Measurements from ENCODE around the gene MGAM2. TPM values are rescaled to one million over a fixed set of nuclear protein-coding genes. Genes with fewer than 3 reads are reported as not detected.

The MGAM2 gene
- total and polyA plus RNA-seq, 5 experiments from 2014 or later: not detected

DNA sequence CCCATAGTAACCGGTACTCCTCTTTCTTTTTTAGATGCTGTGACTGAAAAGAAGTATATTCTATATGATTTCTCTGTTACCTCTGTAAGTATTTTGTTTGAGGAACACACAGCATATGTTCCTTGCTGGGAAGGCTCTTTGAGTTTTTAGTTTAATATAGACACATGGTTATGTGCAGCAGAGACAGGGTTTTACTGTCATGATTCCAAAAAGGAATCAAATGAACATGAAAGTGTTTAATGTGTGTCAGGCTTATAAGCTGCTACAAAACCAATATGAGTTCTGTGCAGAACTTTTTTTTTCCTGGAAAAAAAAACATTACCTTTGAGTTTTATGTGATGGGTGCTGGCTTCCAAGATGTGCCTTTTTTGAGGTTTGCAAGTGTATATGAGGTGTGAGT lies 50.4 kb downstream of the MGAM2 start:
- Mint-ChIP-seq H3K27ac (no peak overlapping the region), H3K9me3 (no peaks in the 10 kb centered on the region), H3K4me1 (no peaks in the 10 kb centered on the region), H3K36me3 (no peaks in the 10 kb centered on the region), H3K27me3 (peaks cover 0 to 25% (median 7%) of the 10 kb centered on the region in 5 donors), H3K4me3 (no peak overlapping the region)
- ATAC-seq (no peak), DNase-seq (no peak)
- POLR2A ChIA-PET: no interaction called here

GRCh38 chr7:142168746-142169145 lies 57.2 kb downstream of the MGAM2 start:
- no peak for ATAC-seq
- peaks cover 0 to 25% (median 4%) of the 10 kb centered on the region in 5 donors for H3K27me3 Mint-ChIP-seq
- no peaks in the 10 kb centered on the region for H3K4me1 Mint-ChIP-seq
- DNase-seq: no peak
- POLR2A ChIA-PET: no interaction called here
- no peaks in the 10 kb centered on the region for H3K9me3 Mint-ChIP-seq
- no peaks in the 10 kb centered on the region for H3K36me3 Mint-ChIP-seq
- H3K27ac Mint-ChIP-seq: no peak overlapping the region
- no peak overlapping the region for H3K4me3 Mint-ChIP-seq

- DNase-seq (no peak), ATAC-seq (no peak)
- no peaks in the 10 kb centered on the region for H3K4me1 Mint-ChIP-seq
- no peak overlapping the region for H3K4me3 Mint-ChIP-seq
- POLR2A ChIA-PET: no interaction called here
- H3K36me3 Mint-ChIP-seq: no peaks in the 10 kb centered on the region
- H3K27me3 Mint-ChIP-seq: peaks cover 0 to 2% (median 0%) of the 10 kb centered on the region in 5 donors
- peaks cover 0 to 5% (median 0%) of the 10 kb centered on the region in 9 donors for H3K9me3 Mint-ChIP-seq
- no peak overlapping the region for H3K27ac Mint-ChIP-seq
These were observed 61.4 kb downstream of the MGAM2 start for GRCh38 chr7:142172932-142173331.

DNA sequence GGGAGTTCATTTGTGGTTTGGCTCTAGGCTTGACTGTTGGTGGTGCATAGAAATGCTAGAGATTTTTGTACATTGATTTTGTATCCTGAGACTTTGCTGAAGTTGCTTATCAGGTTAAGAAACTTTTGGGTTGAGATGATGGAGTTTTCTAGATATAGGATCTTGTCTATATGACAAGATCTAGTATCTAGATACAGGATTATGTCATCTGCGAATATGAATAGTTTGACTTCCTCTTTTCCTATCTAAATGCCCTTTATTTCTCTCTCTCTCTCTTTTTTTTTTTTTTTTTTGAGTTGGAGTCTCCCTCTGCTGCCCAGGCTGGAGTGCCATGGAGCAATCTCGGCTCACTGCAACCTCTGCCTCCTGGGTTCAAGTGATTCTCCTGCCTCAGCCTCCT lies 62.9 kb downstream of the MGAM2 start:
- H3K9me3 Mint-ChIP-seq: peaks cover 0 to 5% (median 0%) of the 10 kb centered on the region in 9 donors
- no peaks in the 10 kb centered on the region for H3K36me3 Mint-ChIP-seq
- peaks cover 0 to 2% (median 0%) of the 10 kb centered on the region in 5 donors for H3K27me3 Mint-ChIP-seq
- ATAC-seq (no peak), DNase-seq (no peak)
- H3K4me3 Mint-ChIP-seq: no peak overlapping the region
- POLR2A ChIA-PET: no interaction called here
- no peak overlapping the region for H3K27ac Mint-ChIP-seq
- no peaks in the 10 kb centered on the region for H3K4me1 Mint-ChIP-seq

DNA sequence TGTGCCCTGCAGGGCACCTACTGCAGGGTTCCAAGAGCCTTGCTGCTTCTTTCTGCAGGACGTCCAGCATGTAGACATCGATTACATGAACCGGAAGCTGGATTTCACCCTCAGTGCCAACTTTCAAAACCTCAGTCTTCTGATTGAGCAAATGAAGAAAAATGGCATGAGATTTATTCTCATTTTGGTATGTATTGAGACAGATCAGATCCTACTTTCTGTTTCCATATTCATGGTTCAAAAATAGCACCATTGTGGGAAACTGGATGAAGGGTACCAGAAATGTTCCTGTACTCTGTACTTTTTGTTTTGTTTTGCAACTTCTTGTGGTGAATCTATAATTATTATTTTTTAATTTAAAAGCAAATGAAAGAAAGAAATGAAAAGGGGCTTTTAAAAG lies 64.1 kb downstream of the MGAM2 start:
- Mint-ChIP-seq H3K4me1 (no peaks in the 10 kb centered on the region), H3K27me3 (peaks cover 0 to 4% (median 1%) of the 10 kb centered on the region in 5 donors), H3K27ac (no peak overlapping the region), H3K36me3 (no peaks in the 10 kb centered on the region), H3K4me3 (no peak overlapping the region), H3K9me3 (peaks cover 0 to 5% (median 0%) of the 10 kb centered on the region in 9 donors)
- DNase-seq (no peak), ATAC-seq (no peak)
- POLR2A ChIA-PET: interaction anchor here (0.6 kb wide), 1 partner anchor 20 kb away, joined by 4 read pairs; no protein-coding TSS in a partner anchor

DNA sequence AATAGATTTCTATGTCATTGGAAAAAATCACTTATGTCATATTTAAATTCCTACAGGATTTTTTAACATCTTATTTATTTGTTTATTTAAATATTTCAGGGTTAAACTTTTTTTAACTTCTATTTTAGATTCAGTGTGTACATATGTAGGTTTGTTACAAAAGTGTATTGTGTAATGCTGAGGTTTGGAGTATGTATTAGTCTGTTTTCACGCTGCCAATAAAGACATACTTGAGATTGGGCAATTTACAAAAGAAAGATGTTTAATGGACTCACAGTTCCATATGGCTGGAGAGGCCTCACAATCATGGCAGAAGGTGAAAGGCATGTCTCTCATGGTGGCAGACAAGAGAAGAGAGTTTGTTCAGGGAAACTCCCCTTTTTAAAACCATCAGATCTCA lies 65.4 kb downstream of the MGAM2 start:
- Mint-ChIP-seq H3K36me3 (no peaks in the 10 kb centered on the region), H3K4me1 (no peaks in the 10 kb centered on the region), H3K4me3 (no peak overlapping the region), H3K27me3 (peaks cover 0 to 4% (median 1%) of the 10 kb centered on the region in 5 donors), H3K9me3 (peaks cover 0 to 5% (median 0%) of the 10 kb centered on the region in 9 donors), H3K27ac (no peak overlapping the region)
- ATAC-seq (no peak), DNase-seq (no peak)
- POLR2A ChIA-PET: no interaction called here

DNA sequence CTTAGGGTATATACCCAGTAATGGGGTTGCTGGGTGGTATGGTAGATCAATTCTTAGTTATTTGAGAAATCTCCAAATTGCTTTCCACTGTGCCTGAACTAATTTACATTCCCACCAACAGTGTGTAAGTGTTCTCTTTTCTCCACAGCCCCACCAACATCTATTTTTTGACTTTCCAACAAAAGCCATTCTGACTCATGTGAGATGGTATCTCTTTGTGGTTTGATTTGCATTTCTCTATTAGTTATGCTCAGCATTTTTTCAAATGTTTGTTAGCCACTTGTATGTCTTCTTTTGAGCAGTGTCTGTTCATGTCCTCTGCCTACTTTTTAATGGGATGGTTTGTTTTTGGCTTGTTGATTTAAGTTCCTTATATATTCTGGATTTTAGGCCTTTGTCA lies 66.4 kb downstream of the MGAM2 start:
- DNase-seq (no peak), ATAC-seq (no peak)
- Mint-ChIP-seq H3K9me3 (peaks cover 0 to 5% (median 0%) of the 10 kb centered on the region in 9 donors), H3K36me3 (no peaks in the 10 kb centered on the region), H3K4me3 (no peak overlapping the region), H3K27ac (no peak overlapping the region), H3K27me3 (peaks cover 0 to 4% (median 1%) of the 10 kb centered on the region in 5 donors), H3K4me1 (no peaks in the 10 kb centered on the region)
- POLR2A ChIA-PET: no interaction called here

GRCh38 chr7:142180426-142180825 lies 68.9 kb downstream of the MGAM2 start:
- POLR2A ChIA-PET: no interaction called here
- ATAC-seq (no peak), DNase-seq (no peak)
- no peaks in the 10 kb centered on the region for H3K36me3 Mint-ChIP-seq
- no peak overlapping the region for H3K4me3 Mint-ChIP-seq
- H3K27me3 Mint-ChIP-seq: peaks cover 0 to 7% (median 2%) of the 10 kb centered on the region in 5 donors
- no peaks in the 10 kb centered on the region for H3K4me1 Mint-ChIP-seq
- H3K9me3 Mint-ChIP-seq: no peaks in the 10 kb centered on the region
- no peak overlapping the region for H3K27ac Mint-ChIP-seq

GRCh38 chr7:142181211-142181610 lies 69.7 kb downstream of the MGAM2 start:
- Mint-ChIP-seq H3K4me1 (no peaks in the 10 kb centered on the region), H3K4me3 (no peak overlapping the region), H3K27me3 (peaks cover 0 to 11% (median 2%) of the 10 kb centered on the region in 5 donors), H3K27ac (no peak overlapping the region), H3K9me3 (no peaks in the 10 kb centered on the region), H3K36me3 (no peaks in the 10 kb centered on the region)
- ATAC-seq: no peak
- POLR2A ChIA-PET: no interaction called here
- DNase-seq: no peak

GRCh38 chr7:142181966-142182365 lies 70.4 kb downstream of the MGAM2 start:
- Mint-ChIP-seq H3K4me1 (no peaks in the 10 kb centered on the region), H3K4me3 (no peak overlapping the region), H3K27ac (no peak overlapping the region), H3K27me3 (peaks cover 0 to 11% (median 2%) of the 10 kb centered on the region in 5 donors), H3K36me3 (no peaks in the 10 kb centered on the region), H3K9me3 (no peaks in the 10 kb centered on the region)
- DNase-seq (no peak), ATAC-seq (no peak)
- POLR2A ChIA-PET: no interaction called here

GRCh38 chr7:142185069-142185468 lies 73.6 kb downstream of the MGAM2 start:
- H3K4me3 Mint-ChIP-seq: no peak overlapping the region
- no peaks in the 10 kb centered on the region for H3K9me3 Mint-ChIP-seq
- POLR2A ChIA-PET: no interaction called here
- no peaks in the 10 kb centered on the region for H3K36me3 Mint-ChIP-seq
- ATAC-seq (no peak), DNase-seq (no peak)
- H3K27ac Mint-ChIP-seq: no peak overlapping the region
- H3K27me3 Mint-ChIP-seq: peaks cover 0 to 11% (median 3%) of the 10 kb centered on the region in 5 donors
- H3K4me1 Mint-ChIP-seq: peaks cover 0 to 3% (median 0%) of the 10 kb centered on the region in 4 donors

DNA sequence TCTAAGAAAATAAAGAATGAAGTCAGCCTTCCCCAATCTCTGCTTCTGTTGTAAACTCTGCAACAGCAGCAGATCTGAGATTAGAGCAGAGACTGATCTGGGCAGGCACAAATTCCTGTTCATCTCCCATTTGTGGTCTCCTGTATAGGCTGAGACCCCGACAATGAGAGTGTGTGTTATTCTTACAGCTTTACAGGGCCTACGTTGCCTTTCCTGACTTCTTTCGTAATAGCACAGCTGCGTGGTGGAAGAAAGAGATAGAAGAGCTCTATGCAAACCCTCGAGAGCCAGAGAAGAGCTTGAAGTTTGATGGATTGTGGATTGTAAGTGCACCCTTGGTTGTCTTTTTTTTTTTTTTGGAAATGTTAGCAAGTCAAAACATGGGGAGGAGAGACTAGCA lies 74.3 kb downstream of the MGAM2 start:
- Mint-ChIP-seq H3K4me1 (peaks cover 0 to 3% (median 0%) of the 10 kb centered on the region in 4 donors), H3K4me3 (no peak overlapping the region), H3K27ac (no peak overlapping the region), H3K9me3 (no peaks in the 10 kb centered on the region), H3K27me3 (peaks cover 0 to 7% (median 3%) of the 10 kb centered on the region in 5 donors), H3K36me3 (no peaks in the 10 kb centered on the region)
- POLR2A ChIA-PET: no interaction called here
- ATAC-seq (no peak), DNase-seq (no peak)

DNA sequence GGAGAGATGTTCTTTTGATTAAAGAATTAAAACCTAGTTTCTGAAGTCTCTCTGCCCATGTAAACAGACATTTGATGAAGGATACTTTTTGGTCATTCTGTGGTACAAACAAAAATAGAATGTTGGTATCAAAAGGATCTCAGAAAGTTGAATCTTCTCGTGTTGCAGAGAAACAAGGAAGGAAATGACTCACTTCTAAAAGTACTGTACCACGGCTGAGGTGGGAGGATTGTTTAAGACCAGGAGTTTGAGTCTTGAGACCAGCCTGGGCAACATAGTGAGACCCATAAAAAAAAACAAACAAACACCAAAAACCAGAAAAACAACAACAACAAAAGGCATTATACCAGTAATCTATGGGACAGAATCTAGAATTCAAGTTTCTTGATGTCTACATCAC lies 76.6 kb downstream of the MGAM2 start:
- no peaks in the 10 kb centered on the region for H3K9me3 Mint-ChIP-seq
- no peak overlapping the region for H3K27ac Mint-ChIP-seq
- no peaks in the 10 kb centered on the region for H3K36me3 Mint-ChIP-seq
- no peak for DNase-seq
- peaks cover 0 to 3% (median 0%) of the 10 kb centered on the region in 4 donors for H3K4me1 Mint-ChIP-seq
- H3K27me3 Mint-ChIP-seq: peaks cover 2 to 12% (median 4%) of the 10 kb centered on the region in 5 donors
- no peak for ATAC-seq
- no peak overlapping the region for H3K4me3 Mint-ChIP-seq
- POLR2A ChIA-PET: no interaction called here

DNA sequence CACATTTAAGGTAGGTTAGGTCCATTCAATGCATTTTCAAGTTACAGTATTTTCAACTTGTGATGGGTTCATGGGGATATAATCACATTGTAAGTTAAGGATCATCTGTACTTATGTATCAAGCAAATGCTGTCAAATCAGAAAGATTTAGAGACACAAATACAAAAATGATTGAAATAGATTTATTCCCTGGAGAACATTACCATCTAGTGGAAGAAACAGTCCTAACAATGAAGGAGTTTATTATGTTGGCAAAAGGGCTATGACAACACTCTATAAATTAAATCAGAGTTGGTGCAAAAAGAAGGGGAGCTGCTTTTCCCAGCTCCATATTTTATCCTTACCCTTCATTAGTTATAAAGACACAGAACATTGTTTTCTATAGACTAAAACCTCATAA lies 77.3 kb downstream of the MGAM2 start:
- Mint-ChIP-seq H3K4me3 (no peak overlapping the region), H3K9me3 (no peaks in the 10 kb centered on the region), H3K27me3 (peaks cover 4 to 15% (median 9%) of the 10 kb centered on the region in 5 donors), H3K4me1 (peaks cover 0 to 3% (median 0%) of the 10 kb centered on the region in 4 donors), H3K27ac (no peak overlapping the region), H3K36me3 (no peaks in the 10 kb centered on the region)
- DNase-seq: no peak
- no peak for ATAC-seq
- POLR2A ChIA-PET: no interaction called here
